ENCODE results near the gene BIK.

BIK gene

DNA sequence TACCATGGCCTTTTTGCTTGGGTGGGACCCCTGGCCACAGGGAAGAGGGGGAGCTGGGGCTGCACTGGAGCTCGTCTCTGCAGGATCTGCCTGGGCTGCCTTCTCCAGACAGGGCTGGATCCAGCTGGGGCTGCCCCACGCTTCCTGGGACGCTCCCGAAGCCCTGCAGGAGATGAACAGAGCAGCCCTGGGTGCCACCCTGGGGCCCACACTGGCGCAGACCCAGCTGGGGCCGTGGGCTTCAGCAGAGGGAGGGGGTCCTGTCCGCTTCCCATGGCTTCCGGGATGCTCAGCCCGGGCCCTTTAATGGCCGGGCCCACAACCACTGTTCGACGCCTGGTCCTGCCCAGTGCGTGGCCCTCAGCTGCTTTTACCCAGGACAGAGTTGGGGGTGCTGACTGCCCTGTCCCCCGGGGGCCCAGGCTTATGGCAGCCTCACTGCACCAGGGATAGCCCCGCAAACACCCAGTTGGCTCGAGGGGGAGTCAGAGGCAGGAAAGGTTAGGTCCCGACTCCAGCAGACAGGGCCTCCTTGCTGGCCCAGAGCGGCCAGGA lies 52.8 kb downstream of the BIK start:
- no peak for DNase-seq

GRCh38 chr22:43164636-43165035 lies 54.1 kb downstream of the BIK start:
- DNase-seq = no peak

GRCh38 chr22:43166132-43166930 lies 55.8 kb downstream of the BIK start:
- no peak for DNase-seq

DNA sequence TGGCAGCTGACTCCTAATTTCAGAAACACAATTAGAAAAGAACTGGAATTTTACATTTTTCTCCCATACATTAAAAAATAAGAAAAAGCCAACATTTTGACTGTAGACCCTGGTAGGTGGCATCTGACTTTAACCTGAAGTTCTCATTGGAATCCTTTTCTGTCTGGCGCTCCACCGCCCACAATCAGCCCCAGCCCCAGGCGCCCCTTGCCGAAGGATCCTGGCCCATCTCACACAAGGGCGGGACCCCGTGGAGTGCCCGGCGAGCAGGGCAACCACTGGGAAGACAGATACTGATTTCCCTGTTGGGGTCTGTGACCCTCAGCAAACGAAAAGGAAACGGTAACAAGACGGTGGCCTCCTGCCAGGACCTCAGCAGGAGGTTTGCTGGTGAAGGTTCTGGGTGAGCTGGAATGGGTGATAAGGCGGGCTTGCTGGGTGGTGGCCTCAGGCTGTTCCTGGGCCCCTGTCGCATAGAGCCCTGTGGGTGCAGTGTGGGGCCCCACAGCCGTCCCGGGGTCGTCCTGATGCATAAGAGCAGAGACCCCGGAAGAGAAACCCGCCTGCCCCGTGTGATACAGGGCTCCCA lies 56.5 kb downstream of the BIK start:
- no peak for DNase-seq

GRCh38 chr22:43168471-43169309 lies 58.1 kb downstream of the BIK start:
- DNase-seq = no peak

DNA sequence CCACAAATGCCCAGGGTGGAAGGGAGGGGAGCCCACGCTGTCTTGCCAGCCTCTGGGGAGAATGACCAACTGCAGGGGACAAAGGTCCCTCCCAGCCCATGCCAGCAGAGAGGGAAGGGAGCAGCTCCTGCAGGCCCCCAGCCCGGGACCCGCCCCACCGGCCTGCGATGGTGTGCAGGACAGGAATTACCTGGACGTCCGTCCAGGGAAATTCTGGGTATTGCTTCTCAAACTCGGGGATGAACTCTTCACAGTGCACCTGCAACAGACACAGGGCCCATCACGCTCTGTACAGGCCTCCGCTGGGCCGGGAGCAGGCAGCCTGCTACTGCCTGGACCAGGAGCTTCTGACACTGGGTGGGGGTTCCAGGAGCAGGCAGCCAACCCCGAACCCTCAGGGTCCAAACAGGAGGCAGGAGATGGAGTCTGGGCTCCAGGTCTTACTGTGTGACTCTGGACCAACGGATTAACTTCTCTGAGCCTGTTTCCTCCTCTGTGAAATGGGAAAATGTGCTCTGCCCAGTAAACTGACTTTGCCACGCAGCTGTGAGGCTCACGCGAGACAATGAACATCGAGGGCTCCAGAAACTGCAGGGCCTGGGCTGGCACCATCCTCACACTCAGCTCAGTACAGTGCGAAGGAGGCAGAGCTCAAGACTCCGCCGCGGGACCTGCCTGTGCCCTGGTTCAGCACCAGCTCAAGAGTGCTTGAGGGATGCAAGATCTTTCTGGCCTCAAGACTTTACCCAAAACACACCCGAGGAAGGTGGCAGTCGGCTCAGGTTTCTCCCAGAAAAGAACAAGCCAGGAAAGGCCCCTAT lies 59.0 kb downstream of the BIK start:
- no peak for DNase-seq

DNA sequence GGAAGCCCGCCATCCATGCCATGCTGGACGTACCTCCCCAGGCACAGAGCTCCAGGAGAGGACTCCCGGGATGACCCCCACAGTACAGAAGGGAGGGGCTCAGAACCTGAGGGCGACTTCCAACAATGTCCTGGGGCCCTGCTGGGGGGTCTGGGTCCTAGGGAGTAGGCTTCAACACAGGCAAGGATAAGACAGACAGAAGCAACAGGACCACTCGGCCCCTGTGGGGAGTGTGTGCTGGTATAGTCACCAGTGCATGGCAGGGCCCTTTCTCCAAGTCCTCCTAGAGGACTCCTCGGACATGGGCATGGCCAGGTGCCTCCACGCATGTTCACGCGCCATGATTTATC lies 59.6 kb downstream of the BIK start:
- DNase-seq = no peak

DNA sequence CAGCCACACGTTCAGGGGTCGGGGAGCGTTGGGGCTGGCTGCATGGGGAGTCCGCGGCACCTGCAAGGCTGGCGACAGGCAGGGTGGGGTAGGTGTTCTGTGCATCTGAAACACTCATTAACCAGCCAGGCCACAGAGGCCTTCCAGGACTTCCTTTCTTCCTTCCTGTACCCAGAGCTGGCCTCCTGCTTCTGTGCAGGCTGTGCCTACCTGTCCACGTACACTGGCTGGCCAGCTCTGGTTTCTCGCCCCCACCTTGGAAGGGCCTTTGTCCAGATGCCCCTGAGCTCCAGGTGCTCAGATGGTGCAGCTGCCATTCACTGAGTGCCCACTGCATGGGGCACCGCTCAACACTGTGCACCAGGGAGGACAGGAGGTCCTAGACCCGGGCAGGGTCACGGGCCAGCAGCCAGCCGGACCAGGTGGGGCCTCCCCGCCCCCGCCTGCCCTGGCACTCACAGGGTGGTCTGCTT lies 60.5 kb downstream of the BIK start:
- DNase-seq = no peak

GRCh38 chr22:43171607-43172006 lies 61.1 kb downstream of the BIK start:
- DNase-seq = no peak

- DNase-seq = no peak
Measured at GRCh38 chr22:43172191-43172590, 61.6 kb downstream of the BIK start.

- no peak for DNase-seq
Measured at GRCh38 chr22:43173566-43173965, 63.0 kb downstream of the BIK start.

- no peak for DNase-seq
Measured at GRCh38 chr22:43173976-43174720, 63.6 kb downstream of the BIK start.

- no peak for DNase-seq
Measured at GRCh38 chr22:43174941-43175531, 64.5 kb downstream of the BIK start.

GRCh38 chr22:43176090-43176489 lies 65.5 kb downstream of the BIK start:
- DNase-seq = no peak

- DNase-seq = no peak
Measured at GRCh38 chr22:43177479-43177878, 66.9 kb downstream of the BIK start.
